IPS-18a (cell line): Measurements from ENCODE around the gene CCDC13.

Experiments
- H3K27ac ChIP-seq: one replicate; pipeline ENCODE4 v1.5.1; 2013; ENCODE audit warnings: low read length
- H3K27me3 ChIP-seq: one replicate; pipeline ENCODE4 v1.6.1; 2013; ENCODE audit warnings: mild to moderate bottlenecking, low read length; ENCODE audit not compliant: control insufficient read depth, insufficient read depth
- H3K36me3 ChIP-seq: one replicate; pipeline ENCODE4 v1.6.1; 2013; ENCODE audit warnings: low read depth, low read length; ENCODE audit not compliant: control insufficient read depth
- H3K4me1 ChIP-seq: one replicate; pipeline ENCODE4 v1.6.1; 2013; ENCODE audit warnings: low read depth, low read length; ENCODE audit not compliant: control insufficient read depth
- H3K4me3 ChIP-seq: one replicate; pipeline ENCODE4 v1.5.1; 2013; ENCODE audit warnings: low read length
- H3K9ac ChIP-seq: one replicate; pipeline ENCODE4 v1.6.1; 2013; ENCODE audit warnings: mild to moderate bottlenecking, low read length, moderate library complexity
- H3K9me3 ChIP-seq: one replicate; pipeline ENCODE4 v1.6.1; 2013; ENCODE audit warnings: low read depth, low read length; ENCODE audit not compliant: control insufficient read depth

CCDC13 gene

DNA sequence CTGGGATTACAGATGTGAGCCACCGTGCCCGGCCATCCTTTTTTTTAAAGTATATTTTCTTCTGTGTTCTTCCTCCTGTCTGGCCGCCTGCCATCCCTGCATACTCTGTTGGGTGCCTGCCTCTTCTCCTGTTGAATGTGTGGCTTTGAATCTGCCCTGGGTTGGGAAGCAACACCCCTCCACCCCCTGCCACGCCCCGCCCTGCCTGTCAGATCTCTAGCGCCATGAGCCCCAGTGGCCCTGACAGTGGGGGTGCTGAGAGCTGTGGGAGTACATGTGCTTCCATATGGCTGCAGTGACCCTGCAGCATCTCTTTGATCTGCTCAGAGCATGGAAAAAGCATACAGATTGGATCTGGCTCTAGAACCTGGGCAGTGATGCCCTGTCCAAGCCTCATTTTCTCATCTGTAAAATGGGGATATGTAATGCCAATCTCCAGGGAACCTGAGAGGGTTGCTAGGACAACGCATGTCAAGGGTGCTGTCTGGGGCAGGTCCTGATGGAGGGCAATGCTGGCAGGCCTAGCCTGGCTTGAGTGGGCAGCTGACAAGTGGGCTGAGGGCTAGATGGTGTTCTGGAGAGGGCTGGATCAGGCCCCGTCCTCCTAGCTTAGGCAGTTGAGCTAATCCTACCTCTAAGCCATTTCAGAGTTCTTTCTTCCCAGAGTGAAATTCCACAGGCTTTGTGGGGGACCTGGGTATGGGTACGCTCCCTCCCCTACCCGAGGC, 23.9 kb downstream of the CCDC13 start:
- peaks cover 5% of the 10 kb centered on the region for H3K4me1 ChIP-seq
- H3K9ac ChIP-seq = no peak overlapping the region
- H3K27me3 ChIP-seq = no peaks in the 10 kb centered on the region
- H3K36me3 ChIP-seq = no peaks in the 10 kb centered on the region
- H3K4me3 ChIP-seq = no peak overlapping the region
- H3K27ac ChIP-seq = no peak overlapping the region
- no peaks in the 10 kb centered on the region for H3K9me3 ChIP-seq

DNA sequence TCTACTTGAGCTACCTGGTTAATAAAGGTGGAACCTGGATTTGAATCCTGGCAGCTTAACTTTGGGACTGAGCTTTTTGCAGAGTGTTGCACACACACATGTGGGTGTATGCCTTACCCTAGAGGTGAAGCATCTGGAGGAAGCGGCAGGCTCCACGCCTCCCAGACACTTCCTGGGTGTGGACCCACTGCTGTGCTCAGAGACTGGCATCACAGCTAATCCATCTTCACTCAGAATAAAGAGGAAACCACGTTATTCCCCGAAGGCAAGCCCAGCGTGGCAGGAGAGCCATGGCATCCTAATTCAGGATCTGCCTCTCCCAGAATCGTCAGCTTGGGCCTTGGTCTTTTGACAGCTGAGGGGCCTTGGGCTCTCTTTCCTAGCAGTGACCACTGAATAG, 25.5 kb downstream of the CCDC13 start:
- no peaks in the 10 kb centered on the region for H3K27me3 ChIP-seq
- H3K4me1 ChIP-seq = peaks cover 5% of the 10 kb centered on the region
- H3K4me3 ChIP-seq = no peak overlapping the region
- H3K27ac ChIP-seq = no peak overlapping the region
- no peaks in the 10 kb centered on the region for H3K36me3 ChIP-seq
- H3K9ac ChIP-seq = no peak overlapping the region
- H3K9me3 ChIP-seq = no peaks in the 10 kb centered on the region

DNA sequence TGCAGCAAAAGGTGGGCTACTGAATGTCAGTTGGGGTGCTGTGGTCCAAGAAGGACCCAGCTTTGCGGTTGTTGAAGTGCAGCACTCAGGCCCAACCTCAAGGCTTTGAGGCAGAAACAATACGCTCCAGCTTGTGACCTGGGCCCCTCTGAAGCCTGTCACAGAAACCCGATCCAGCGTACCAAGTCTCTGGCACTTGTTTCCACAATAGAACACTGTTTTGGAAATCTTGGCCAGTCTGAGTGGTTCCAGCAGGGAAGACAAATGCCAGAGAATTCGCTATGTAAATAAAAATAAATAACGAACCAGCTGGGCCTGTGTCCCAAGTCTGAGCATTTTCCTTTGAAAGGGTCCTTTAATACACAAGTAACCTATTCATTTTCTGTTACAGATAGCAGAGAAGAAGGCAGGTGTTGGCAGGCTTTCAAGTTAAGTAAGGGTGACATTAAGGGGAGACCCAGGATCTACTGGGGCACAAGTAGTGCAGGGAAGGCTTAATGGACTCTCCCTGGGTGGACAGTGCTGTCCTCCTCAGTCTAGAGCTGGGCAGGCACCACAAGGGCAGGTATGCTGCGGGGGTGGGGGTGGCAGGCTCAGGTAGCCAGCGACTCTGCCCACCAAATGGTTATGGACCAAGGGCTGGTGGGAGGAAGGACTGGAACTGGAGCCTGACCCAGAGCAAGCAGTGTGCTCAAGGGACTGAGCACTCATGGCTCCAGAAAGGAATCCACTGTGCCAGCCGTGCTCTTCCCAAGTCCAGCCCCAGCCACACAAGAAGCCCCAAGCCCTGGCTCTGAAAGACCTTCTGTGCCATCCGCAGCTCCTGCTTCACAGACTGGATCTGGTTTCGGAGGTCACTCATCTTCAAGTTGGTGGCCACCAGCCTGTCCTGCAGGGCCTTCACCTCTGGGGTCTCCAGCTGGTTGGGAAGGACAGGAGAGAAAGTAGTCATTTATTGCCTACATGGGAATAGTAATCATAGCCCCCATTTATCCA, 26.3 kb downstream of the CCDC13 start:
- H3K4me3 ChIP-seq = no peak overlapping the region
- H3K27me3 ChIP-seq = no peaks in the 10 kb centered on the region
- H3K27ac ChIP-seq = no peak overlapping the region
- H3K9me3 ChIP-seq = no peaks in the 10 kb centered on the region
- H3K4me1 ChIP-seq = peaks cover 5% of the 10 kb centered on the region
- H3K9ac ChIP-seq = no peak overlapping the region
- H3K36me3 ChIP-seq = no peaks in the 10 kb centered on the region

DNA sequence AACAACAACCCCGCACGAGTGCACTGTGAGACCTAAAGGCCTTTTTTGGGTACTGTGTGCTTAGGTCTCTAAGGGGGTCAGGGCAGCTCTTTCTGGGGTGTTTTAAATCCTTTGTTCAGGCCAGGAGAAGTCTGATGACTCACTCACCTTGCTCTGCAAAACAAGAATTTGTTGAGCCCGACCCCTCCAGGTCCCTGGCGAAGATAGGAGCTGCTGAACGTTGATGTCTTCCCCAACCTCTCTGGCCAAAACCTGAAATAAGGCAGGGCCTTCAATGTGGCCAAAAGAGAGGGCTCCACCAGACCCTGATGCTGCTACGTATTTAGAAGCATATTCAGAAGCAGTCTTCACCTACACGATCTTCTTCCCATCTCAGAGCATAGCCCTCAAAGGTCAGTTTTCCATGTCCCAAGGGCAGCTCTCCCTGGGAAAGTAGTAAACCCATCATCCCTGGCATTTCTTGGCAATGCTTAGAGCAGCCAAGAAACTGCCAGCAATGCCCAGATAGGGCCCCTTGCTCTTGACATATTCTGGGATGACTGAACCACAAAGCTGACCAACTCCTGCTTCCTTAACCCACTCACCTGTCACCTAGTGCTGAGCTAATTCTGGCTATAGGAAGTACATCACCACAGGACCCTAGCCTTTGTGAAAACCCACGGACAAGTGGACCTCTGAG, 27.1 kb downstream of the CCDC13 start:
- Histone ChIP-seq H3K4me1 (peaks cover 5% of the 10 kb centered on the region), H3K36me3 (no peaks in the 10 kb centered on the region), H3K27ac (no peak overlapping the region), H3K4me3 (no peak overlapping the region), H3K9me3 (no peaks in the 10 kb centered on the region), H3K27me3 (no peaks in the 10 kb centered on the region), H3K9ac (no peak overlapping the region)

DNA sequence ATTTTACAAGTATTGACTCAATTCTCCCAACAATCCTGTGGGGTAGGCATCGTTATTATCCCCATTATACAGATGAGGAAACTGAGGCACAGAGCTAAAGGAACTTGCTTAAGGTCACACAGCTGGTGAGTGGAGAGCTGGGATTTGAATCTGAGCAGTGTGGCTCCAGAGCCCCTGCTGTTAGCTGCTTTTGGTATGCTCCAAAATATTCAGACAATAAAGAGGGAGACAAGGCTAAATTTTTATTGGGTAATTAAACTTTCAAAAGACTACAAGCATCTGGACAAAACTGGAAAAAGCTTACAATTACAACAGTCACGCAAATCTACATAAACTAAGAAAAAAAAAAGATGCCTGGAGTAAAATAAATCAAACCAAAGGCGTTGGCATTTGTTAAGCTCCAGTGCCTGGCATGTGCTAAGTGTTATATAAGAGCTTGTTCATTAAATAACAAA, 27.7 kb downstream of the CCDC13 start:
- no peak overlapping the region for H3K27ac ChIP-seq

DNA sequence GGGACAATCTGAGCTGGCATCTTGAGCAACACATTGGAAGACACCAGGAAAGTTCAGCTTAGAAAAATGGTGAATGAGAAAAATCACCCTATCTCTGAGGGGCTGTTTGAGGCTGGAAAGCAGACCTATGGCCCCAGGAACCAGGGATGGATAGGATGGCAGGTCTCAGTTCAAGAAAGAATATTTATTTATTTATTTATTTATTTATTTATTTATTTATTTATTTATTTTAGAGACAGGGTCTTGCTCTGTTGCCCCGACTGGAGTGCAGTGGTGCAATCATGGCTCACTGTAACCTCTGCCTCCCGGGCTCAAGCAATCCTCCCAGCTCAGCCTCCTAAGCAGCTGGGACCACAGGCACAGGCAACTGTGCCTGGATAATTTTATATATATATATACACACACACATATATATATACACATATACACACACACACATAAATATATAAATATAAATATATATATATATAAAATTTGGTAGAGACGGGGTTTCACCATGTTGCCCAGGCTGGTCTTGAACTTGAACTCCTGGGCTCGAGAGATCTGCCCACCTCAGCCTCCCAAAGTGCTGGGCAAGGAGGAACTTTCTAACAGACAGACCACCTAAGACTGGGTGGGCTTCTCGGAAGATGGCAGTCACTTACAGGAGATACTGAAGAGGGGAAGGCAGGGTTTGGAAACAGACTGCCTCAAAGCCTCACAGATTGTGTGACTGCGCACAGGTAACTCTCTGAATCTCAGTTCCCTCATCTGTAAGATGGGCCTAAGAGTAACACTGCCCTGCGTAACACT, 29.7 kb downstream of the CCDC13 start:
- Histone ChIP-seq H3K36me3 (no peaks in the 10 kb centered on the region), H3K9ac (no peak overlapping the region), H3K27ac (no peak overlapping the region), H3K27me3 (no peaks in the 10 kb centered on the region), H3K4me3 (no peak overlapping the region), H3K4me1 (no peaks in the 10 kb centered on the region), H3K9me3 (no peaks in the 10 kb centered on the region)

More for the DNA sequence above, 27.7 kb downstream of the CCDC13 start:
- H3K4me1 ChIP-seq = peaks cover 5% of the 10 kb centered on the region
- no peak overlapping the region for H3K9ac ChIP-seq
- H3K4me3 ChIP-seq = no peak overlapping the region
- no peaks in the 10 kb centered on the region for H3K9me3 ChIP-seq
- no peaks in the 10 kb centered on the region for H3K36me3 ChIP-seq
- H3K27me3 ChIP-seq = no peaks in the 10 kb centered on the region

DNA sequence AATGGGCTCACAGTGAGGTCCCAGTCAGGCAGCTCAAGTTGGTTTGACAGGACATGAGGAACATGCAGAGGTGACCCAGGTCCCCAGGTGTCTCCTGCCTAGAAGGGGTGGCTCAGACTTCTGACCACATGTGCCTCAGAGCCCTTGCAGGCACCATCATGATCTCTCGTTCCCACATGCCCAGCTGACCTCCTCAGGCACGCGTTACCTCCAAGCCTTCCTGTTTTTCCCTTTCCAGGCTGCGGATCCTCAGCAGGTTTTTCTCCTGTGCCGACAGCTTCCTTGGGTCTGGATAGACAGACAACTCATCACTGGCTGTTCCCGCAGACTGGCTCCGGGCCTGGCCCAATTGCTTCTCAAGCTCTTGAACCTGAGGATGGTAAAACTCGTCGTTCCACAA, 30.4 kb downstream of the CCDC13 start:
- Histone ChIP-seq H3K4me1 (no peaks in the 10 kb centered on the region), H3K36me3 (no peaks in the 10 kb centered on the region)

DNA sequence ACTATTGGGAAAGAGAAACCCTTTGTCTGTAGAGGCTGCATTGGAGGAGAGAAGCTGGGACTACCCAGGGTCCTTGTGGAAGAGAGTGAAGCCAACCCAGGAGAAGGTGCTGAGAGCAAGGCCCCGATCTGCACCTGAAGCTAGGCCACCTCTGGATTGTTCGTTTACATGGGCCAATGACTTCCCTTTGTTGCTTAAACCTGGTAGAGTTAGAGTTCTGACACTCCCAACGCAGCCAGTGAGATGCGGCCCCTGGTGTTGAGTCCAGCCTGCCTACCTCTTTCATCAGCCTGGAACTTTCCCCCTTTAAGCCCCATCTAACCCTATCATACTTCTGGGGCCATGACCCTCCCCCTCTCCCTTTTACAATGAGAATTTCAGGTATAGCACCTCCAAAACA, 30.8 kb downstream of the CCDC13 start:
- Histone ChIP-seq H3K36me3 (no peaks in the 10 kb centered on the region), H3K4me1 (no peaks in the 10 kb centered on the region), H3K9ac (no peak overlapping the region), H3K27ac (no peak overlapping the region), H3K9me3 (no peaks in the 10 kb centered on the region), H3K27me3 (no peaks in the 10 kb centered on the region), H3K4me3 (no peak overlapping the region)

More for the DNA sequence above, 30.4 kb downstream of the CCDC13 start:
- Histone ChIP-seq H3K27me3 (no peaks in the 10 kb centered on the region), H3K27ac (no peak overlapping the region), H3K4me3 (no peak overlapping the region), H3K9me3 (no peaks in the 10 kb centered on the region), H3K9ac (no peak overlapping the region)

DNA sequence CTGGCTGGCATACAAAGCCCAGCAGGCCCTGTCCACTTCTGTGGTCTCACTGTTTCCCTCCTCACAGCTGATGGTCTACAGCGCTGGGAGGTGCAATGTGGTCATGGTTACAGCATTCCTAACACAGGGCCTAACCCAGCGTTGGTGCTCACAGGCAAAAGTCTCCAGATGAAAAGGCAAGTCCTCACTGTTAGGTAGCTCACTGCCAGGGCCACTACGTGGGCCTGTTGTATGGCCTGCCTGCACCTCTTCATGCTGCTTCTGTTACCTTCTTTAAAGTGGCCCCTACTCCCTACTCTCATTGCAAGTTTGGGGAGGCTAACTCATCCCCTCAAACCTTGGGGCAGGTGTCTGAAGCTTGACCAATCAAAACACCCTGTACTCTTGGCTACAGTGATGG, 31.3 kb downstream of the CCDC13 start:
- H3K27me3 ChIP-seq = no peaks in the 10 kb centered on the region
- H3K9ac ChIP-seq = no peak overlapping the region
- H3K9me3 ChIP-seq = no peaks in the 10 kb centered on the region
- no peaks in the 10 kb centered on the region for H3K36me3 ChIP-seq
- no peak overlapping the region for H3K27ac ChIP-seq
- no peak overlapping the region for H3K4me3 ChIP-seq
- no peaks in the 10 kb centered on the region for H3K4me1 ChIP-seq

DNA sequence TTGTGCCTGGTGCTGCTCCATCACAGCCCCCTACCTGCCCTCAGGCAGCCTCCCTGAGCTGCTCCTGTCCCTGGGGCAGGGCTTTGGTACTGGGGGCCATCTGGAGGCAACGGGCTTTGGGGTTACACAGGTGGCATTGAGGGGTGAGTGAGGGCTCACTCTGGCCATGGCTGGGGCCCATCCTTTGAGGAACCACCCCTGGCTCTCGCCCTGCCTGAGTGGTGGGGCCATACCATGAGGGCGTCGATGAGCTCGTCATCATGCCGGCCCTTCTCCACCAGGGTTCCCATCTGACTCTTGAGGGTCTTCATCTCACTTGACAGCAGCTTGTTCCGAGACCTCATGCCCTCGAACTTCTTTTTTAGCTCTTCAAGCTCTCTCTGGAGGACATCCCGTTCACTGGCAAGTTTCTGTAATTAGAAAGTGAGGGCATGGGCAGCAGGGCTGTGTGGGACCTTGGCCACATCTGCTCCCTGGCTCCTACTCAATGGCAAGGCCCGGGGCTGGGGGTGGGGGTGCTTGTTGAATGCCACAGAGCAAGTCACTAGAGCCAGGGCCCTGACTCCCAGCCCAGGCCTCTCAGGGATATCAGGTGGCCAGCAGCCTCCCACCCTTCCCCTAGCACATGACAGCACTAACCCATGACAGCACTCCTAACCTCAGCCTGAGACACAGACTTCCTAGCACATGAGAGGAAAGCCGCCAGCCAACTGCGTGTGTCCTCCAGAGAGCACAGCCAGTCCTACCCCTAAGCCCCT, 33.5 kb downstream of the CCDC13 start:
- H3K4me1 ChIP-seq = peaks cover 10% of the 10 kb centered on the region
- no peak overlapping the region for H3K4me3 ChIP-seq
- H3K27me3 ChIP-seq = no peaks in the 10 kb centered on the region
- no peak overlapping the region for H3K9ac ChIP-seq
- no peak overlapping the region for H3K27ac ChIP-seq
- no peaks in the 10 kb centered on the region for H3K9me3 ChIP-seq
- no peaks in the 10 kb centered on the region for H3K36me3 ChIP-seq
